CD4-positive, alpha-beta T cell treated with Interleukin-12 subunit alpha and Interleukin-12 subunit beta, for 1 hour (primary cell): ENCODE measurements around the gene AHNAK2.
"Not testable (repeated sequence)": the region's sequence is repeated elsewhere in the genome, so short reads cannot be mapped to it uniquely, and the experiment has no call there.

ENCODE experiments used
- DNase-seq: peaks from one replicate; pipeline ENCODE4 v3.0.0-alpha.2; 2020

Gene AHNAK2

GRCh38 chr14:104950021-104950420, 28.2 kb downstream of the AHNAK2 start:
- no peak for DNase-seq

DNA sequence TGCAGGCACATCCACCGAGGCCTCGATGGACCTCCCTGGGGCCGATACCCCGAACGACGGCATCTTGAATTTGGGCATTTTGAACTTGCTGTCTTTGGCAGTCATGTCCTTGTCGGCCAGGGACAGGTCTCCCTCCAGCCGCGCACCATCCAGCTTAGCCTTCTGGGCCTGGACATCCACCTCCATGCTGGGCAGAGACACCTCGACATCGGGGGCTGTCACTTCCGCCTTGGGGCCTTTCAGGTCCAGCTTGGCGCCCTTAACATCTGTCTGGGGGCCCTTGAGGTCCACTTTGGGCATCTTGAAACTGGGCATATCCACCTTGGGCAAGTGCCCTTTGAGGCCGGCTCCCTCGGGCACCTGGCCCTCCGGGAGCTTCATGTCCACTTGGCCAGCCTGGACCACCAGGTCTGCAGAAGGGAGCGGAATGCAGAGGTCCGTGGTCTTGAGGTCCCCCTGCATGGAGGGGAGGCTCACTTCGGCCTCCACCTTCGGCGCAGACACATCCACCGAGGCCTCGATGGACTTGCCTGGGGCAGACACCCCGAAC, 28.7 kb downstream of the AHNAK2 start:
- not testable (repeated sequence) for DNase-seq

GRCh38 chr14:104948736-104949031, 29.5 kb downstream of the AHNAK2 start:
- DNase-seq, result no peak

DNA sequence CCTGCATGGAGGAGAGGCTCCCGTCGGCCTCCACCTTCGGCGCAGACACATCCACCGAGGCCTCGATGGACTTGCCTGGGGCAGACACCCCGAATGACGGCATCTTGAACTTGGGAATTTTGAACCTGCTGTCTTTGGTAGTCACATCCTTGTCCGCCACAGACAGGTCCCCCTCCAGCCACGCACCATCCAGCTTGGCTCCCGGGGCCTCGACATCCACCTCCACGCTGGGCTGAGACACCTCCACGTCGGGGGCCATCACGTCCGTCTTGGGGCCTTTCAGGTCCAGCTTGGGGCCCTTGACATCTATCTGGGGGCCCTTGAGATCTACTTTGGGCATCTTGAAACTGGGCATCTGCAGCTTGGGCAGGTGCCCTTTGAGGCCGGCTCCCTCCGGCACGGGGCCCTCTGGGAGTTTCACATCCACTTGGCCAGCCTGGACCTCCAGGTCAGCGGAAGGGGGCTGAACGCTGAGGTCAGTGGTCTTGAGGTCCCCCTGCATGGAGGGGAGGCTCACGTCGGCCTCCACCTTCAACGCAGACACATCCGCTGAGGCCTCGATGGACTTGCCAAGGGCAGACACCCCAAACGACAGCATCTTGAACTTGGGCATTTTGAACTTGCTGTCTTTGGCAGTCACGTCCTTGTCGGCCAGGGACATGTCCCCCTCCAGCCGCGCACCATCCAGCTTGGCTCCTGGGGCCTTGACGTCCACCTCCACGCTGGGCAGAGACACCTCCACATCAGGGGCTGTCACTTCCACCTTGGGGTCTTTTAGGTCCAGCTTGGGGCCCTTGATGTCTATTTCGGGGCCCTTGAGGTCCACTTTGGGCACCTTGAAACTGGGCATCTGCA, 30.1 kb downstream of the AHNAK2 start:
- not testable (repeated sequence) for DNase-seq

- not testable (repeated sequence) for DNase-seq
Observed at GRCh38 chr14:104947201-104947600, 31.0 kb downstream of the AHNAK2 start.

GRCh38 chr14:104945986-104946965, 31.9 kb downstream of the AHNAK2 start:
- not testable (repeated sequence) for DNase-seq

GRCh38 chr14:104945266-104945665, 32.9 kb downstream of the AHNAK2 start:
- not testable (repeated sequence) for DNase-seq

DNA sequence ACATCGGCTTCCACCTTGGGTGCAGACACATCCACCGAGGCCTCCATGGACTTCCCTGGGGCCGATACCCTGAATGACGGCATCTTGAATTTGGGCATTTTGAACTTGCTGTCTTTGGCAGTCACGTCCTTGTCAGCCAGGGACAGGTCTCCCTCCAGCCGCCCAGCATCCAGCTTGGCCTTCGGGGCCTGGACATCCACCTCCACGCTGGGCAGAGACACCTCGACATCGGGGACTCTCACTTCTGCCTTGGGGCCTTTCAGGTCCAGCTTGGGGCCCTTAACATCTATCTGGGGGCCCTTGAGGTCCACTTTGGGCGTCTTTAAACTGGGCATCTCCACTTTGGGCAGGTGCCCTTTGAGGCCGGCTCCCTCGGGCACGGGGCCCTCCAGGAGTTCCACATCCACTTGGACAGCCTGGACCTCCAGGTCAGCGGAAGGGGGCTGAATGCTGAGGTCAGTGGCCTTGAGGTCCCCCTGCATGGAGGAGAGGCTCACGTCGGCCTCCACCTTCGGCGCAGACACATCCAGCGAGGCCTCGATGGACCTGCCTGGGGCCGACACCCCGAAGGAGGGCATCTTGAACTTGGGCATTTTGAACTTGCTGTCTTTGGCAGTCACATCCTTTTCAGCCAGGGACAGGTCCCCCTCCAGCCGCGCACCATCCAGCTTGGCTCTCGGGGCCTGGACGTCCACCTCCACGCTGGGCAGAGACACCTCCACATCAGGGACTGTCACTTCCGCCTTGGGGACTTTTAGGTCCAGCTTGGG, 33.6 kb downstream of the AHNAK2 start:
- DNase-seq, result not testable (repeated sequence)

DNA sequence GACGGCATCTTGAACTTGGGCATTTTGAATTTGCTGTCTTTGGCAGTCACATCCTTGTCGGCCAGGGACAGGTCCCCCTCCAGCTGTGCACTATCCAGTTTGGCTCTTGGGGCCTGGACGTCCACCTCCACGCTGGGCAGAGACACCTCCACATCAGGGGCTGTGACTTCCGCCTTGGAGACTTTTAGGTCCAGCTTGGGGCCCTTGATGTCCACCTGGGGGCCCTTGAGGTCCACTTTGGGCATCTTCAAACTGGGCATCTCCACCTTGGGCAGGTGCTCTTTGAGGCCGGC, 34.2 kb downstream of the AHNAK2 start:
- DNase-seq, result not testable (repeated sequence)

DNA sequence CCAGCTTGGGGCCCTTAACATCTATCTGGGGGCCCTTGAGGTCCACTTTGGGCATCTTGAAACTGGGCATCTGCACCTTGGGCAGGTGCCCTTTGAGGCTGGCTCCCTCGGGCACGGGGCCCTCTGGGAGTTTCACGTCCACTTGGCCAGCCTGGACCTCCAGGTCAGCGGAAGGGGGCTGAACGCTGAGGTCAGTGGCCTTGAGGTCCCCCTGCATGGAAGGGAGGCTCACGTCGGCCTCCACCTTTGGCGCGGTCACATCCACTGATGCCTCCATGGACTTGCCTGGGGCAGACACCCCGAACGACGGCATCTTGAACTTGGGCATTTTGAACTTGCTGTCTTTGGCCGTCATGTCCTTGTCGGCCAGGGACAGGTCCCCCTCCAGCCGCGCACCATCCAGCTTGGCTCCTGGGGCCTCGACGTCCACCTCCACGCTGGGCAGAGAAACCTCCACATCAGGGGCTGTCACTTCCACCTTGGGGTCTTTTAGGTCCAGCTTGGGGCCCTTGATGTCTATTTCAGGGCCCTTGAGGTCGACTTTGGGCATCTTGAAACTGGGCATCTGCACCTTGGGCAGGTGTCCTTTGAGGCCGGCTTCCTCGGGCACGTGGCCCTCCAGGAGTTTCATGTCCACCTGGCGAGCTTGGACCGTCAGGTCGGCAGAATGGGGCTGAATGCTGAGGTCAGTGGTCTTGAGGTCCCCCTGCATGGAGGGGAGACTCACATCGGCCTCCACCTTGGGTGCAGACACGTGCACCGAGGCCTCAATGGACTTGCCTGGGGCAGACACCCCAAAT, 34.8 kb downstream of the AHNAK2 start:
- DNase-seq, result not testable (repeated sequence)

DNA sequence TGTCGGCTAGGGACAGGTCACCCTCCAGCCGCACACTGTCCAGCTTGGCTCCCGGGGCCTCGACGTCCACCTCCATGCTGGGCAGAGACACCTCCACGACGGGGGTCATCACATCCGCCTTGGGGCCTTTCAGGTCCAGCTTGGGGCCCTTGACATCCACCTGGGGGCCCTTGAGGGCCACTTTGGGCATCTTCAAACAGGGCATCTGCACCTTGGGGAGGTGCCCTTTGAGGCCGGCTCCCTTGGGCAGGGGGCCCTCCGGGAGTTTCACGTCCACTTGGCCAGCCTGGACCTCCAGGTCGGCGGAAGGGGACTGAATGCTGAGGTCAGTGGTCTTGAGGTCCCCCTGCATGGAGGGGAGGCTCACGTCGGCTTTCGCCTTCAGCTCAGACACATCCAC, 35.6 kb downstream of the AHNAK2 start:
- DNase-seq, result no peak

GRCh38 chr14:104941508-104942365, 36.4 kb downstream of the AHNAK2 start:
- DNase-seq, result no peak

GRCh38 chr14:104940526-104941150, 37.5 kb downstream of the AHNAK2 start:
- DNase-seq, result no peak

GRCh38 chr14:104939666-104940410, 38.3 kb downstream of the AHNAK2 start:
- DNase-seq, result no peak

- DNase-seq, result no peak
Observed at GRCh38 chr14:104938960-104939359, 39.2 kb downstream of the AHNAK2 start.

GRCh38 chr14:104938436-104938835, 39.7 kb downstream of the AHNAK2 start:
- DNase-seq, result no peak

DNA sequence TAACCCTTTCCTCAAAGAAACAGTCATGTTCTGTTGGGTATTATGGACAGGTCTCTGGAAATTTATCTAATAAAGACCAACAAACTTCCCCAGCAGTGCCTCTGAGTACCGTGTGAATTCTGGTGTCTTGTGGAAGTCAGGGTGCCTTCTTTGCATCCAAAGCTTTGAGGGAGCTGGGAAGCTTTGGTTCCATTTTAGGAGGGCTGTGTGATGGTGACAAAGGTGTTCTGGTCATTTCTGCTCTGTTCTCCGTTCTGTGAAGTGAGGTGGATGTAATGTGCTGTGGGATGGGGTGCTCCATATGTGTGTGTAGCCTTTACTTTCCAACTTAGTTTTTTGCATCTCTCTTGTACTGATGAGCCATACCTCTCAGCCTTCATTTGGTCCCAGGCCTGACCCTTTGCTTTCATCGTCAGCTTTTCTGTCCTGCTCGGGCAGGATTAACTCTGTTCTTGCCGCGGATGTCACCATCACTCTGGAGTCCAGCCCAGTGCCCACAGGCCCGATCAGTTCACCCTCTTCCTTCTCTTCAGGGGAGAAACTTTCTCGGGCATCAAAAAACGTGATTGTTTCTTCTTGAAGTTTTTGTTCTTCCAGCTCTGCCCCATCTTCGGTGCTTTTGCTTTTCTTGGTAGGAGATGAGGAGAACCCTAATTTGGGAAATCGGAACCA, 40.3 kb downstream of the AHNAK2 start:
- no peak for DNase-seq

DNA sequence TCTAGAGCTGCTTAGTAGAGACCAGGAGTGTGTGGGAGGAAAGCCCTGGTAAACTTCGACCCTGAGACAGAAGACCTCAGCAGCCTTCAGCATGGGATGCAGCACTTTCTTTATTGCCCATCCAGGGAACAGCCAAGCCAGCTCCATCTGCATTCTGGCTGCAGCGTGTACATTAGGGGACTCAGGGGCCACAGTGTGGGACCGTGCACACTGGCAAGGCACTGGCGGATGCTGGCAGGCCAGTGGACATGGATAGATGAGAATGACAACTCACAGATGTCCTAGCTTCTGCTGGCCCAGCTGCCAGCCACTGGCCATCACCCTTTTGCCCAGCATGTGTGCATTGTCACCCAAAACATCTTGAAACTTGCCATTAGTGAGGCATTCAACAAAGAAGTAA, 41.0 kb downstream of the AHNAK2 start:
- no peak for DNase-seq
